Suprapubic skin (tissue), 4 donors: ENCODE data around the gene IDH3G. TPM values are rescaled to one million over a fixed set of nuclear protein-coding genes. Genes with fewer than 3 reads are reported as not detected.

Experiments used
- DNase-seq, 2 donors: peaks; one replicate each; pipeline ENCODE4 v3.0.0-alpha.2; 2019; ENCODE audit warnings: low spot score in 2 of 2
- H3K27ac ChIP-seq: fragments of 200-600 bp; sonication (generic); one replicate; pipeline ENCODE4 v1.5.1; 2019
- H3K27me3 ChIP-seq: fragments of 200-600 bp; sonication (generic); one replicate; pipeline ENCODE4 v1.5.1; 2019
- H3K36me3 ChIP-seq: fragments of 200-600 bp; sonication (generic); one replicate; pipeline ENCODE4 v1.5.1; 2019
- H3K4me1 ChIP-seq: fragments of 200-600 bp; sonication (generic); one replicate; pipeline ENCODE4 v1.5.1; 2019
- H3K4me3 ChIP-seq: fragments of 200-600 bp; sonication (generic); one replicate; pipeline ENCODE4 v1.5.1; 2019; ENCODE audit warnings: mild to moderate bottlenecking
- H3K9me3 ChIP-seq: fragments of 200-600 bp; sonication (generic); one replicate; pipeline ENCODE4 v1.5.1; 2019
- CTCF ChIP-seq, 2 donors: fragments of 200-600 bp in 1 of 2; fragments of 450-650 bp in 1 of 2; sonication (generic) in 1 of 2; IDR thresholded peaks; one replicate each; pipeline ENCODE4 v1.5.1; 2016 to 2019; ENCODE audit warnings: antibody characterized with exemption in 2 of 2, mild to moderate bottlenecking in 1 of 2, moderate library complexity in 1 of 2
- EP300 ChIP-seq: sonication (generic); formaldehyde crosslinking; IDR thresholded peaks from one replicate; pipeline ENCODE4 v1.6.1; 2017; ENCODE audit warnings: antibody characterized with exemption
- POLR2A ChIP-seq, 2 donors: fragments of 450-650 bp; IDR thresholded peaks; one replicate each; pipeline ENCODE4 v1.6.1; 2017; ENCODE audit warnings: antibody characterized with exemption in 2 of 2, mild to moderate bottlenecking in 2 of 2, moderate library complexity in 2 of 2
- POLR2AphosphoS5 ChIP-seq, 3 donors: sonication (generic); formaldehyde crosslinking; IDR thresholded peaks; one replicate each; pipeline ENCODE4 v1.6.1; 2017; ENCODE audit warnings: antibody characterized with exemption in 3 of 3
- WGBS: methylation state at CpG from one replicate; pipeline ENCODE4 v1.1.5; 2018; 5-methylcytosine and 5-hydroxymethylcytosine counted together
- total RNA-seq, 4 donors: library from RNA; depleted of rRNA; stranded (reverse); fragments of >200 nt; gene quantifications; one replicate each; pipeline ENCODE4 v1.1.0, GENCODE V29; 2016

IDH3G gene
- total RNA-seq, 4 donors from 2014 or later, result 58.1 to 105 (median 93.8) TPM

- TF ChIP-seq CTCF (IDR thresholded peaks at IDR 0.05), result no peak
- no peak for TF ChIP-seq EP300
- TF ChIP-seq POLR2A (IDR thresholded peaks at IDR 0.05), result no peak
- TF ChIP-seq POLR2AphosphoS5 (IDR thresholded peaks at IDR 0.05), result no peak
- no peak for DNase-seq
- Histone ChIP-seq H3K4me1 (peaks cover 25% of the 10 kb centered on the region), H3K27me3 (no peaks in the 10 kb centered on the region), H3K9me3 (no peaks in the 10 kb centered on the region), H3K27ac (no peak overlapping the region), H3K36me3 (peaks cover 17% of the 10 kb centered on the region), H3K4me3 (no peak overlapping the region)
- WGBS, result 76% methylated on average over 12 of the region's 24 CpGs
Measured at GRCh38 chrX:153781428-153782047, 12.6 kb downstream of the IDH3G start.

- WGBS, result 63% methylated on average over 19 of the region's 52 CpGs
- Histone ChIP-seq H3K9me3 (no peaks in the 10 kb centered on the region), H3K4me1 (peaks cover 25% of the 10 kb centered on the region), H3K27ac (no peak within 1 kb of the TSS), H3K36me3 (peaks cover 10% of the 10 kb centered on the region), H3K4me3 (peak within 1 kb of the TSS; percentile 3), H3K27me3 (no peaks in the 10 kb centered on the region)
- TF ChIP-seq EP300, result no peak
- TF ChIP-seq CTCF (IDR thresholded peaks at IDR 0.05), result no peak
- TF ChIP-seq POLR2AphosphoS5 (IDR thresholded peaks at IDR 0.05), result no peak
- no peak for TF ChIP-seq POLR2A (IDR thresholded peaks at IDR 0.05)
- DNase-seq, result no peak
Measured at GRCh38 chrX:153780678-153781427, 13.3 kb downstream of the IDH3G start, which contains the start of gene SRPK3. SRPK3 (plus strand) TSS chrX:153781041; CDS start chrX:153781087, 46 bp downstream.

GRCh38 chrX:153779891-153780677, 14.1 kb downstream of the IDH3G start:
- no peak for DNase-seq
- peaks cover 25% of the 10 kb centered on the region for H3K4me1 ChIP-seq
- no peak overlapping the region for H3K27ac ChIP-seq
- no peaks in the 10 kb centered on the region for H3K27me3 ChIP-seq
- TF ChIP-seq POLR2A (IDR thresholded peaks at IDR 0.05) (no peak), POLR2AphosphoS5 (IDR thresholded peaks at IDR 0.05) (no peak), CTCF (IDR thresholded peaks at IDR 0.05) (no peak), EP300 (no peak)
- no peak overlapping the region for H3K4me3 ChIP-seq
- no peaks in the 10 kb centered on the region for H3K9me3 ChIP-seq
- WGBS, result 77% methylated on average over 17 of the region's 18 CpGs
- peaks cover 2% of the 10 kb centered on the region for H3K36me3 ChIP-seq

GRCh38 chrX:153778684-153779101, 15.5 kb downstream of the IDH3G start:
- no peaks in the 10 kb centered on the region for H3K9me3 ChIP-seq
- peaks cover 25% of the 10 kb centered on the region for H3K4me1 ChIP-seq
- TF ChIP-seq EP300, result no peak
- no peak for TF ChIP-seq POLR2A (IDR thresholded peaks at IDR 0.05)
- no peak for TF ChIP-seq POLR2AphosphoS5 (IDR thresholded peaks at IDR 0.05)
- no peak for TF ChIP-seq CTCF (IDR thresholded peaks at IDR 0.05)
- WGBS, result 67% methylated on average over 12 of the region's 16 CpGs
- no peaks in the 10 kb centered on the region for H3K27me3 ChIP-seq
- no peak overlapping the region for H3K4me3 ChIP-seq
- H3K27ac ChIP-seq, result no peak overlapping the region
- DNase-seq, result no peak
- H3K36me3 ChIP-seq, result no peaks in the 10 kb centered on the region
